ENCODE data around the gene TJP2.

DNA sequence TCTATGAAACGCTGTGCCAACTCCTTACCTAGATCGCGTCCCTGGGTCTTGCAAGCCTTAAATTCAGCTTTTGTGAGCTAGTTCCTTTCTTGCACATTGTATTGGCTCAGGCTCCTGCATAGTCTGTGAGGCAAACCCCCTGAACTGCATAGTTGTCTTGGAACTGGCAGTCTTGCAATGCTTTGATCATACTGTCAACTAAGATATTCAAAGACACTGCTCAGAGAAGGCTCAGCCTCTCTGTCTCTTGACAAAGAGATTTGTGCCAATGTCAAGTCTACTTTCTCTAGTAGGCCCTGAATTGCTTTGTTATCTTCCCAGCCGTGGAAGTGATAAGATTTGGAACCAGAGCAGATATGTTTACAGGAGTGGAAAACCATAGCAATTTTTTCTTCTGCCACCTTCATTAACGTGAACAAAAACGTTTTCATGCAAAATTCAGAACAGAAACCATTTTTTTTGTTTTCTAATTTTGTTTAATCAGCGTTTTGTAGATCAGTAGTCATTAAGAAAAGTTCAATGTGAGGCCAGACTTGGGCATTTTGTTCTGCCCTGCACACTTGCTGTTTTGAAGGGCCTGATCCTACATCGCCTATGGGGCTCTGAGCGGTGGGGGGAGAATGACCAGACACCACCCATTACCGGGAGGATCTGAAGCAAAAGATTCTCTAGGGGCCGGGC lies 123.4 kb downstream of the TJP2 start:
- TF ChIP-seq YY1 (IDR thresholded peaks at IDR 0.05; ENCODE audit: insufficient read depth, insufficient read length) (no peak), SUZ12 (IDR thresholded peaks at IDR 0.05; ENCODE audit: extremely low read depth, insufficient read depth, insufficient read length) (no peak)

Data from NT2/D1 (cell line).